Right ventricle myocardium inferior (tissue), 1 donor: ENCODE results near the gene PKMYT1. TPM values are rescaled to one million over a fixed set of nuclear protein-coding genes. Genes with fewer than 3 reads are reported as not detected.

Experiments
- ATAC-seq: fragments of 200-7000 bp; cut with Tn5 transposase; one replicate; pipeline ENCODE4 v1.9.1; 2020; ENCODE audit warnings: mild to moderate bottlenecking, moderate library complexity
- DNase-seq: peaks from one replicate; pipeline ENCODE4 v3.0.0; 2021; ENCODE audit errors: missing footprints
- intact Hi-C: fragments of 100-400 bp; cut with DNase I; formaldehyde crosslinking; loops from one replicate; pipeline ENCODE4 v1.11.0; 2022
- long read RNA-seq: library from polyadenylated mRNA; unstranded; transcript quantifications from one replicate; pipeline ENCODE4 v2.0.0, GENCODE V29; 2021
- total RNA-seq: library from RNA; stranded (reverse); fragmentation: NEBNext Ultra II Directional; extraction: Animal tissue kit (Norgen Biotek cat#: 25700); gene quantifications from one replicate; pipeline ENCODE4 v1.2.1, GENCODE V29; 2021
- donor health status: DM: no; HTN: yes; CAD: no; lungs with severe emphysema.

PKMYT1 gene
- 2.9 TPM for total RNA-seq
- long read RNA-seq, partial matches to known transcripts = 0 of 1 reads
- long read RNA-seq, other reads (novel, unspliced or antisense) = 0 of 1 reads

DNA sequence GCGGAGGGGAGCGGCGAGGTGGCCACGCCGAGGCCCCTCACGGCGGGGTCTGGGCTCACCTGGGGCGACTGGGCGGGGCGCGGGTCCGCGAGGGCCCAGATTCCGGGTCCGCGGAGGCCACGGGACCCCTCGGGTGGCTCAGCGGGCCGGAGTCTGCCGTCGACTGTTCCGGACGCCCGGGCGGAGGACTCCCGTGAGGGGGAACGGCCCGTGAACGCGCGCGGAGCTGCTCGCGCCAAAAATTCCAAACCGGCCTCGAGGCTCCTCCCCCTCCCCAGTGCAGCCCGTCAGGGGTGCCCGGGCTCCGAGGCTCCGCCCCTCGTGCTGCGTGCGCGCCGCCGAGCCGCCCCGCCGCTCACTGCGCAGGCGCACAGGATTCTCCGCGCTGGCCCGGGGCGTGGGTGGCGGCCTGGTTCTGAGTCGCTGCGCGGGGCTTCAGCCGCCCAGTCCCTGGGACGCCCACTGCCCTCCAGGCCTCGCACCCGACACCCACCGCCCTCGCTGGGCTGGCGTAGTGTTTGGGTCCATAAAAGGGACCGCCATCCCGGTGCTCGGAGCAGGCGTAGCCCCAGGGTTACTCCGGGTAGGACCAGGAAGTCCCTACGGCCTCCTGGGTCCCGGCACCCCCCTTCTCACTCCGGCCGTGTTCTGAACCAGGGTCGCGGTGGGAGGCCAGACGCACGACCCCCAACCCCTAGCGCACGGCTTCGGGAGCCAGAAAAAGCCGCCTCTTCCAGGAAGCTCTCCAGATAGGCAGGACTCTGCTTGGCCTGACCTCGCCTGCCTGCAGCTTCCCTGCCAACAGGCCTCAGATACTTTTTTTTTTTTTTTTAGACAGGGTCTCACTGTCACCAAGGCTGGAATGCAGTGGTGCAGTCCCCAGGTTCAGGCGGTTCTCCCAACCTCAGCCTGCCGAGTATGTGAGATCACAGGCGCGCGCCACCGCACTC, at the start of gene PKMYT1:
Gene PKMYT1, minus strand, starts transcription at position 220 of the 950 bp plus-strand sequence. CDS start 789 bp downstream, outside the sequence.
- ATAC-seq = peak; percentile 96
- DNase-seq = peak; percentile 95
- intact Hi-C loops = no loop called here

- intact Hi-C loops = no loop called here
- ATAC-seq (no peak), DNase-seq (no peak)
These were observed 49.4 kb upstream of the PKMYT1 start for GRCh38 chr16:3029491-3030221.

GRCh38 chr16:3028716-3029319, 48.6 kb upstream of the PKMYT1 start:
- intact Hi-C loops = no loop called here

DNA sequence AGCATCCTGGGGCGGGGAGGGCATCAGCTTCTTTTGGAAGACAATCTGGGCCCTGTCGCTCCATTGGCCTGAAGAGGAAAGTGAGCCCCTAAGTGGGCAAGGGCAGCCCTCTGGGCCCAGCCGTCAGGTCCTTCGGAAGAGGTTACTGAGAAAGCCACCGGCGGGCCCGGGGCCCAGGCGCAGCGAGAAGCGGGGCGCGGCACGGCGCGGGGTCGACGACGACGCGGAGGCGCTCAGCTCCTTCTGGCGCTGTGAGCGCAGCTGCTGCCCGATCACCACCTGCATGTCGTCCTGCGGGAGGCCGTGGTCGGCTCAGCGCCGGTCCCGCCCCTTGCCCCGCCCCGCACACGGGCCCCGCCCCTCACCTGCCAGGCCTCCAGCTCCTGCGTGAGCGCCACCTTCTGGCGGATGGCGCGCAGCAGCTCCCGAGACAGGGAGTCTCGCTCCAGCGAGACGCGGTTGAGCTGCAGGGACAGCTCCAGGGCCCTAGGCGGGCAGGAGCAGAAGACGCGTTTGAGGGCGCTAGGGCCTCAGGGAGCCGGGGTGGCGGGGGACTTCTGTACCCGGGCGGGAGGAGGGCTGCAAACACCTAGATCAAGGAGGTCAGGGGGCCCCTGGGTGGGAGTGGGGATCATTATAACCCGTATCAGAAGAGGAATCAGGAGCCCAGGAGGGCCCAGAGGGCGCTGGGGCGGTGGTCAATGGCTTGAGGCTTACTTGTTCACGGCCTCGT, 47.9 kb upstream of the PKMYT1 start:
- peak; percentile 36 for ATAC-seq
- intact Hi-C loops = no loop called here
- peak; percentile 93 for DNase-seq

More at GRCh38 chr16:3028716-3029319, 48.6 kb upstream of the PKMYT1 start:
- DNase-seq (no peak), ATAC-seq (no peak)

GRCh38 chr16:3027489-3027795, 47.2 kb upstream of the PKMYT1 start:
- intact Hi-C loops = no loop called here
- DNase-seq (no peak), ATAC-seq (no peak)

- intact Hi-C loops = no loop called here
- no peak for ATAC-seq
These were observed 46.6 kb upstream of the PKMYT1 start for GRCh38 chr16:3026609-3027488.

GRCh38 chr16:3026003-3026378, 45.7 kb upstream of the PKMYT1 start:
- ATAC-seq (no peak), DNase-seq (no peak)
- intact Hi-C loops = no loop called here

More at GRCh38 chr16:3026609-3027488, 46.6 kb upstream of the PKMYT1 start:
- DNase-seq = no peak

GRCh38 chr16:3025032-3026002, 45.1 kb upstream of the PKMYT1 start:
- intact Hi-C loops = no loop called here
- DNase-seq (no peak), ATAC-seq (no peak)

DNA sequence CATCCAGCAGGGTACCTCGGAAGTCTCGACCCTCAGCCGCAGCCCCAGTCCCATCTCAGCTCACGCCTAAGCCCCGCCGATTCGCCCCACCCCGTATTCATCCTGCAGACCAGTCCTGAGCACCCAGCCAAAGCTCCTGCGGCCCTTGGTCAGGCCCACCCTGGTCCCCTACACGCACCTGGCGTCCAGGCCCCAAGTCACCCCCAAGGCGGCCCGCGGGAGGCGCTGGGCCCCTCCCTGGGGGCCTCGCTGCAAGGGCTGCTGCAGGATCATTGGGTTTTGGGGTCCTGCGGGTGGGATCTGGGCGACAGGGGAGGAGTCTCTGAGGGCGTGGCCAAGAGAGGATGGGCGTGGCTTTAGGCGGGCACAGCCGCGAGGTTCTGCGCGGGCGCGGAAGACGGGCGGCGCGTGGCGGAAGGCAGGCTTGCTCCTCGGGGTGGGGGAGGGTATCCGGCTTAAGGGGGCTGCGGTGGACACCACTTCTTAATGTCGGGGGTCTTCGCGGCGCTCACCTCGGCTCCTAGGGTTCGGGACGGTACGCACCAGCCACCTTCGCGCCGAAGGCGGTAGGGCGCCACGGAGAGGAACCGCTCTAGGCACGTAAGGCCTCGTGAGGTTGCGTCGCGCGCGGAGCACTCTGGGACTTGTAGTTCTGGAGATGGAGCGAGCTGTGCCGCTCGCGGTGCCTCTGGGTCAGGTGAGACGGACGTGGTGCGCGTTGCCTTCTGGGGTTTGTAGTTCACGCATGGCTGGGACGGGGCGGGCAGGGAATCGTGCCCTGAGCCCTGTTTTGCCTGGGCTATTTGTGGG, 43.6 kb upstream of the PKMYT1 start, which contains the start of the genes HCFC1R1 and THOC6:
Gene HCFC1R1, minus strand, starts transcription at position 274 of the 810 bp plus-strand sequence. Its CDS starts 1 bp downstream, at position 273.
Gene THOC6, plus strand, starts transcription at position 367 of the 810 bp plus-strand sequence. Its CDS starts 292 bp downstream, at position 659.
- DNase-seq = peak; percentile 100
- intact Hi-C loops = no loop called here
- ATAC-seq = peak; percentile 82

- no peak for DNase-seq
- intact Hi-C loops = no loop called here
- no peak for ATAC-seq
These were observed 43.1 kb upstream of the PKMYT1 start for GRCh38 chr16:3023415-3023668.

DNA sequence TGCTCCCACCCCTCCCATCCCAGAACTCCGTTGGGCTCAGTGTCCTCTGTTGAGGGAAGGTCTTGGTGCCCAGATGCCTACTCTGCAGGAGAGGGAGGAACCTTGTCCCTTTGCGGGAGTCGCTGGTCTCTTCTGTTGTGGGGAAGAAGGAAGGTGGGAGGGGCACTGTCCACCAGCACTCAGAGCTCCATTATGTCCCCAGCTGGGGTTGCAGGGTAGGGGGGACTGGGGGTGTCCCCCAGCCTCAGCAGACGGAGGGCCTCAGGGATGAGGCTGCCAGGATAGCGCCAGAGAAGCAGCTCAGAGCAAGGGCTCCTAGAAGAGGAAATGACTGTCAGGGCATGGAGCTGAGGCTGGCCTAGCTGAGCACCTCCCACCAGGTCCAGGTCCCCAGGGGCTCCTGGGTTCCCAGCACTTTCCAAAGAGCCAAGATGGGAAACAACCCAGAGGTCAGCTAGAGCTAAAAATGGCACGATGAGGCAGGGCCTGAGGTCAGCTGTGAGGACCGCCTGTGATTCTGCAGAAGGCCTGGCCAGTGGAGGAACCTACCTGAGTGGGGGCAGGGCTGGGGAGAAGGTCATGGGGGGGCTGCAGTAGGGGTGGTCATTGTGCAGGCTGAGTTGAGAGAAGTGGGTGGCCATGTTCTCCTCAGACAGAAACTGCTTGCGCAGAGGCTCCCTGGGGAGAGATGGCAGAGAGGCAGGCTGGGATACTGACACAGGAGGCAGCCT, 42.6 kb upstream of the PKMYT1 start:
- no peak for ATAC-seq
- intact Hi-C loops = no loop called here
- DNase-seq = no peak

DNA sequence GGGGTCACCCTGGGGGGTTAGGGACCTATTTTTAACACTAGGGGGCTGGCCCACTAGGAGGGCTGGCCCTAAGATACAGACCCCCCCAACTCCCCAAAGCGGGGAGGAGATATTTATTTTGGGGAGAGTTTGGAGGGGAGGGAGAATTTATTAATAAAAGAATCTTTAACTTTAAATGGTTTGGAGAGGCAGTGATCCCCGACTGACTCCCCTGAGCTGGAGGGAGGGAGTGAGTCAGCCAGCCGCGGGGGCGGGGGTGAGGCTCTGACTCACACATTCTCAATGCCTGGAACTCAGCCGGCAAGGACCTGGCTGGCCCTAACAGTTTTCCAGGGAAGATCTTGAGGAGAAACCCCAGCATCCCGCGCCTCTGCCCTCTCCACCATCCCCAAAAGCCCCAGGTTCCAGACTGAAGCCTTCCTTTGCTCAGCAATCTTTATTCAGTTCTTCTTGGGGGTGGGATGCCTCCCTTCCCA, 42.0 kb upstream of the PKMYT1 start:
- peak; percentile 93 for DNase-seq
- peak; percentile 41 for ATAC-seq
- intact Hi-C loops = no loop called here

- ATAC-seq = peak; percentile 57
- peak; percentile 92 for DNase-seq
- intact Hi-C loops = no loop called here
These were observed 41.4 kb upstream of the PKMYT1 start for GRCh38 chr16:3021449-3022207.

DNA sequence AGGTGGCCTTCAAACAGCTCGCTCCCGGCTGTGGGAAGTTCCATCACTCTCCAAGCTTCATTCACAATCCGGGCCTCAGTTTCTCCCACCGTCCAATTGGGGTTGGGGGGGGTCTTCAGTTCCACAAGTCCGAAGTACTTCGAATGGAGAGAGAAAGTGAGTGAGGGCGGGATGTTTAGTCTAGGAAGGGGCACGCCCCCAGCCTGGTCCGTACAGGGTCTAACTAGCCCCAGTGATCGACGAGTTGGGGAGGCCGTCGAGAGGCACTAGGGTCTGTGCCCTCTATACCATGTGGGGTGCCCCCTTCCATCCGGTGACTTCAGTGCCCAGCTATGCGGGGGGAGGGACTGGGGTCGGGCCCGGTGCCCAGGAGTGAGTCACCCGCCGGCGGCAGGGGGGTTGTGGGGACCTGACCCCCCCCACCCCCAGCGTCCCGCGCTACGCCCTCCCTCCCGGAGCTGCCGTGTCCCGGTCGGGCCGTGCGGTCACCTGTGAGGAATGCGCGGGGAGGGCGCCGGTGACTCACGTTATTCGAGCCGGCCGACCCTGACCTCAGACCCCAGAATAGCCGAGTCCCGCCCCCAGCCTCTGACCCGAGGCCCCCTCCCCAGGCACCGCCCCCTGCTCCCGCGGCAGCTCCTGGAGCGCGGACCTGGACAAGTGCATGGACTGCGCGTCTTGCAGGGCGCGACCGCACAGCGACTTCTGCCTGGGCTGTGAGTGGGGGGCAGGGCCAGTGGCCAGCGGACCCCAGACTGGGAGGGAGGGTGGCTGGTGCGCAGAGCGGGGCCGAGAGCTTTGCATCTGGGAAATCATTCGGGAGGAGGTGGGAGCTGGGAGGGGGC, 40.6 kb upstream of the PKMYT1 start:
- ATAC-seq (peak; percentile 32), DNase-seq (peak; percentile 80)
- intact Hi-C loops = no loop called here
